GM18499 (cell line): ENCODE measurements around the gene LRRC10B.

ENCODE experiments used
- ATAC-seq: cut with Tn5 transposase; IDR thresholded peaks from one replicate; pipeline ENCODE4 v1.9.1; 2021; ENCODE audit warnings: moderate number of reproducible peaks; ENCODE audit not compliant: insufficient read depth, unreplicated experiment

The LRRC10B gene

DNA sequence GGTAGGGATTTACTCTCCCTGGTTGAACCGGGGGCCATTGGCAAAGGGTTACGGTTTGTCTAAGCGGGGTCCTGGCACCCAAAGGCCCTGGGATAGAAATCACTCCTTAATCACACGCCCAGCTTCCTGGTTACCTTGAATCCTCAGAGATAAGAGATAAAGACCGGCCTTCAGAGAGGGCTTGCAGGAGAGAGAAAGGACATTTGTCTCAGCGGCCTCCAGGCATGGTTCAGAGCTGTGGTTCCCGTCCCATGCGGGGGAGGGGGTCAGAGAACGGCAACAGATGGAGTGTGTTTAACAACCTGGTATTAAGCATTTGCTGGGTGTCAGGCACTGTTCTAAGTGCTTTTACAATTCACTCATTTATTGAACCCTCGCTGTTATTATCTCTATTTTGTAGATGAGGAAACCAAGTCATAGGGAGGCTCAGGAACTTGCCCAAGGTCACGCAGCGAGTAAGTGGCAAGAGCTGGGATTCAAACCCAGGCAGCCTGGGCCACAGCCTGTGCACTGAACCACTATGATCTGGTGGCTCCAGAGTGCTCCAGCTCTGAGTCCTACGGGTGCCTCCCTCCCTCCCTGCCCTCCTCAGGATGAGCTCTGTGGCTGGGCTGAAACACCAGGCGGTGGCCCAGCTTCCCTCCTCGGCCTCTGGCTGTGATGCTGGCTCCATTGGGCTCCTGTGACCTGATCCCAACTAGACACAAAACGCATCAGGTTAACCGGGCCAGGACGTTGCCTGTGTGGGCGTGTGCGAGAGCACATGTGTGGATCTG lies 18.6 kb downstream of the LRRC10B start:
- no peak for ATAC-seq

DNA sequence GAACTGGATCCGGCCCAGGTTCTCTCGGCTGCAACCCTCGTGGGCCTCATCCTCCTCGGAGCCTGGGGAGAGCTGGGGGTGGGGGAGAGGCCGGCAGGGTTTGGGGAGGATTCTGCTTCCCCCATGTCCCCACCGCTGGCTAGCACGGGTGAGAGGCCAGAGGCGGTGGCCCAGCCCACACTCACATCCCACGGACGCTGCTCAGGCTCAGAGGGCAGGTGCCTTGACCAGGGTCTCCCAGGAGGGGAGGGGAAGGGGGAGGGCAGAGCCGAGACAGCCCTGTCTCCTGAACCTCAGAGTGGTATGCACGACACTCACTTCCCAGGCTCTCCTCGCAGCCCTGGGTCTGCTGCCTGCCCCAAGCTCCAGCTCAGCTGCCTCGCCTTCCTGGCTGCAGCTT lies 19.6 kb downstream of the LRRC10B start:
- ATAC-seq, result no peak

DNA sequence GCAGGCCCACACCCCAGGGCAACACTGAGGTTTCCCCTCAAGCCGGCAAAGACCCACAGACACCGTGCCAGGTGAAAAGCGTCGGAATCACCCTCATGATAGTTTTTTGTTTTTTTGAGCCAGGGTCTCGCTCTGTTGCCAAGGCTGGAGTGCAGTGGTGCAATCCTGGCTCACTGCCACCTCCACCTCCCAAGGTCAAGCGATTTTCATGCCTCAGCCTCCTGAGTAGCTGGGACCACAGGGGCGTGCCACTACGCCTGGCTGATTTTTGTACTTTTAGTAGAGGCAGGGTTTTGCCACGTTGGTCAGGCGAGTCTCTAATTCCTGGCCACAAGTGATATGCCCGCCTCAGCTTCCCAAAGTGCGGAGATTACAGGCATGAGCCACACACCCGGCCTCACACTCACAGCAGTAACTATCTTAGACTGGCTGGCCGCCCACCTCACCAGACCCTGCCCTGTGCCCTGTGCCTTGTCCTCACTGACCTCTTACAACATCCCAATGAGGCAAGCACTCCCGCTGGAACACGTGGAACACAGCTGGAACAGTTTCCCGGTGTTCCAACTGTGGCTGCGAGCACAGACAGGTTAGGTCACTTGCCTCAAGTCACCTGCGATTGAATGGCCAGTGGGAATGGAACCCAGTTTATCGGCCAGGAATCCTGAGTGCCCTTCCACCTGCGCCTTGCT lies 21.1 kb downstream of the LRRC10B start:
- no peak for ATAC-seq

DNA sequence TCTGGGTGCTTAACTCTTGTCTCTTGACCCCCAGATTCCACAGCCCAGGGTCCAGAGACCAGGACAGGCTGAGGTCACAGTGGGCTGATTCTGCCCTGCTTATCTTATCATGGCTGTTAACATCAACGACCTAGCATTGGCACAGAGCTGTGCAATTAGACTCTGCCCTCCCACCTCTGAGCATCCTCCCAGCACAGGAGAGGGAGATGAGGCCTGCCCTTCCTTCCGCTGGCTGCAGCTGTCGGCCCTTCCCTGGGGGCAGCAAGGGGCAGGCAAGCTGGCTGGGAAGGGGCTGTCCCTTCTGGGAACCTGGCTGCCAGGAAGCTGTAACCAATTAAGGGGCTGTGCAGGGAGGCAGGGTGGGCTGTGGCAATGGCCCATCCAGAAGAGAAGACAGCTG lies 22.5 kb downstream of the LRRC10B start:
- no peak for ATAC-seq

DNA sequence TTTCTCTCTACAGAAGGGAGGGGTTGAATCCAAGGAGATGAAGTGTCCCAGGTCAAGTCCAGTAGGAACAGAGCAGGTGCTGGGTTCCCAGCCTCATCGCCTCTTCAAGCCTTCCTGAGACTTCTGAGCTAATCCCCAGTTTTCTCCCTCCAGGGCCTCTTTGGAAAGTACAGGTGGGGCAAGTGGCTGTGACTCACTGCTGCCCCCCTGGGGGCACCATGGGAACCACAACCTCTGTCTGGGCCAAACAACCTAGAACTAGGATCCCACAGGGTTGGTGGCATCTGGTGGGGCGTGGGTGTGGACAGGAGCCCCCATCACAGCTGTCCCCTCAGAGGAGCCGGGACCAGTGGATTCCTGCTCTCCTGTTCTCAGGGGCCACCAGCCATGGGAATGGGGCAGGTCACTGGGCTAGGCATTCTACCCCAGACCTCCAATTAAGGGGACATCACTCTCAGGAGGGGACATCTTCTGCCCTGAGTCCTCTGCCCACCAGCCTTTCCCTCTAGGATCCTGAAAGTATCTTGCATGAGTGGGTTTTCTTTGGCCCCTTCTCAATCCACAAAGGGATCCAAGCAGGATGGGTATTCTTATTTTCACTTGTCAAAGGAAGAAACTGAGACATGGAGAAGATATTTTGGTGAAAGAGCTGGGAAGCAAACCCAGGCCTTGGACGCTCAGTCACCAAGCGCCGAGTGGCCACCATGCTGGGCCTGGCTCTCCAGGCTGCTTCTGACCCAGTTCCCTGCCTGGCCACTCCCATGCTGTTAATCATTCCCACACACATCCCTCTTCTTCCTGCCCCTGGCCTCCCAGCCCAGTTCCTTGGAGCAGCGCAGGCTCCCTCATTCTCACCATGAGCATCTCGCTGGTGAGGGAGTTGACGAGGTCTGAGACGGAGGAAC lies 23.8 kb downstream of the LRRC10B start:
- ATAC-seq, result no peak

DNA sequence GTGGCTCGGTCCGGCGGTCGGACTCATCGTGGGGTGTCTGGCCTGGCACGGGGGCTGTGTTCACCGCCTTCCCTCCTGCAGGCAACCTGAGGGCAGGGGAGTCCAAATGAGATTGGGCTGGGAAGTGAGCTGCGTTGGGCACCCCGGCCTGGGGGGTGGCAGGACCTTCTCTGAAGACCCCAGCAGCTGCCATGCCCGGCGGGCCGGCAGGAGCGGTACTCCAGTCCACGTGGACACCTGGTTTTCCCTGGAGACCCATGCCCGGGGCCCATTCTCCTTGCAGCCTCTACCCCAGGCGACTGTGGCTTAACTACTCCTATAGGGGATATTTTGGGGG lies 24.5 kb downstream of the LRRC10B start:
- no peak for ATAC-seq

DNA sequence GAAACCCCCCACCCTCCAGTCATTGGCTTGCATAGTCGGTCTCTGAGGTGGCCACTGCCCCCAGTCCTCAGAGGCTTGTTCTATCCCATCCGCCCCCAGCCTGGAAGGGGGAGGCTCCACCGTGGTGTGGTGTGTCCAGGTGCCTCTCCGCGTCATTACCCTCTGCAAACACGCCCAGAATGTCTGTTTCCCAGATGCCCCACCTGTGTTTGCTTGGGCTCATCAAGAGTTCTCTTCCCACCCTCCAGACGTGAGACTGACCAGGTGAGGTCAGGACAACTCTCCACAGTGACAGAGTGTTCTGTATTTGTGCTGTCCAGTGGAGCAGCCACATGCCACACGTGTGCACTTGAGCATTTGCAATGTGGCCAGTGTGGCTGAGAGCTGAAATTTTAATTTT lies 24.9 kb downstream of the LRRC10B start:
- ATAC-seq, result no peak

DNA sequence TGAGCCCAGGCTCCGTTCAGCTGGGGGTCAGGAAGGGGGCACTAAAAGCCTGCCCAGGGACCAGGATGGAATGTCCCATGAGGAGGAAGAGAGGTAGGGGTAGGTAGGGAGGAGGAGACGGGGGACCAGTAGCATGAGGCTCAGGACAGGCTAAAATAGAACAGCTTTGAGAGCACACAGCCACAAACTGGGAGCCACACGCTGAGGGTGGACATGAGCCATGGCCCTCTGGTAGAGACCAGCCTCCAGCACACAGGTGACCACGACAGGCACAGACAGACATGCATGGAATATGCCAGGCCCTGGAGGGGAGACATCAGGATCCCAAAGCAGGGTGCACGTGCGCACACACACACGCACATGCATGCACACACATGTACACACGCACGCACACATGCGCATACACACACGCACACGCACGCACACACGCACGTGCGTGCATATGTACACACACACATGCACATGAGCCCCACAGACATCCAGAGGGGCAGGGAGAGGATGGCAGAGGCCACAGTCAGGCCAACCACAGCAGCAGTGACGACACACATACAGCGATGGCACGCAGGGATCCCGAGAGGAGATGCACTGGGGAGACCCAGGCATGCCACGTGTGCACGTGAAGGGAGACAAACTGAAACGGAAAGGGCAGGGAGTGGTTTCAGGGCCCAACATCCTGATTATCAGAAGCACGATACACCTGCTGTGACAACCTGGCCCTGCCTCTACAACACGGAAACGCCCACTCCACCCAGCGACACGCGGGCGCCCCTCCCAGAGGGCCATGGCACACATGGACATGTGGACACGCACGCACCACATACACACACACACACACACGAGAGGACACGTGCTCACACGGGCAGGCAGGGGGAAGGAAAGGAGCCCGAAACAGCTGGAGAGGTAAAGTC lies 25.7 kb downstream of the LRRC10B start:
- no peak for ATAC-seq

DNA sequence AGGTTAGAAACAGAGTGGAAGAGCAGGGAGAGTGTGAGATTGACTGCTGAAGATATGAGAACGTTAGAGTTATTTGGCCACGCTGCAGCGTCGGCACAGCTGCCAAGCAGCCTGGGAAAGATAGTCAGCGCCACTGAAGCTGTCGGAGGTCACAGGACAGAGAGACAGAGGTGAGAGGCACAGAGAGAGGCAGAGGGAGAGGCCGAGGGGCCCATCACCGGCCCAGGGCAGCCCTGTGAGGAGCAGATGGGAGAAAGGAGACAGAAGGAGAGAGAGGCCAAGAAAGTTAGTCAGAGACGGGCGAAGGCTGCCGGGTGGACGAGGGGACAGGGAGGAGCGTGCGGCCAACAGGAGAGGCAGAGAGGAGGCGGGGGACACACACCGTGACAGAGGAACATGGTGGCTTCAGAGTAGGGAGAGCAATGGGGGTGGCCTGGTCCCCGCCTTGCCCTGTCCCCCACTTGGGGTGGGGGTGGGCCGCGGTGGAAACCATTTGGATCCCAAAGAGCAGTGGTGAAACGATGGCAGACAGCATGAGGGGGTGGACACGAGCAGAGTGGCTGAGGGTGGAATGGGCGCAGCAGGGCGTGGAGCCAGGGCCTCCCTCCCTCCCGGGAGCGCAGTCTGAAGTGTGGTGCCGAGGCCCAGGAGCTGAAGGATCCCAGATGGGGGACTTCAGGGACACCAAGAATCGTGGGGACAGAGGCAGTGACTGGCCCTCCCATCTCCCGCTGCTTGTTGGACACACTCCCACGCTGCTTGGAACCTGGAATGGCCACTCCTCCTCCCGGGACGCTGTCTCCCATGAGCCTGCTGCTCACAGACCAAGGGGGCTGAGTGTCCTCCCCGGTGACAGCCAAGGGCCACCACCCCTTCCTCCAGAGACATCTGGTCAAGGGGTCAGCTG lies 26.6 kb downstream of the LRRC10B start:
- no peak for ATAC-seq

DNA sequence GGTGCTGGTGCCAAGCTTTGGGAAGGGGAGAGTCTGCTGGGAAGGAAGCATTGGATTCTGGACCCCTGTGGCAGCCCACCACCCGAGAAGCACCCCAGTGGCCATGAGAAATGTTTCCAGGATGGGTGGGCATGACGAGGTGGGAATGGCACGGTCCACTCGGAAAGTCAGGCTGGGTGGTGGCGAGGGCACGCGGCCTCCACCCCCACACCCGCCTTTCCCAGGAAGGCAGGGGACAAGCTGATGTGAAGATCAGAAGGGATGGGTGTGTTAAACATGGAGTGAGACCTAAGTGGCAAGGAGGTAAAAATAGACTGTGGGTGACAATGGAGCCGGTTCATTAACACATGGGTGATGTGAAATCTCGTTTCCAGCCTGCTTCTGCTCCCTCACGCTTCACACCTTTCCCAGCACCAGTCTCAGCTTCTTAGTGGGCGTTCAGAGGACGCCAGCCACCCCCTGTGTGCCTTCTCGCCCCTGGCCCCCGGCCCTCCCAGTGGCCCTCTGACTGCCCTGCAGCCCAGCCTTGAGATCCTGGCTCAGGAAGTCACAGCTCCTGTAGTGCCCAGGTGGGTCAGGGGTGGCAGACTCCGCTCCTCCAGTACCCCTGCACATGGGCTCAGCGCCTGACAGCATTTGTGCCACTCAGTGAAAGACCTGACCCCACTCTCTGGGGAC lies 27.6 kb downstream of the LRRC10B start:
- ATAC-seq, result no peak

DNA sequence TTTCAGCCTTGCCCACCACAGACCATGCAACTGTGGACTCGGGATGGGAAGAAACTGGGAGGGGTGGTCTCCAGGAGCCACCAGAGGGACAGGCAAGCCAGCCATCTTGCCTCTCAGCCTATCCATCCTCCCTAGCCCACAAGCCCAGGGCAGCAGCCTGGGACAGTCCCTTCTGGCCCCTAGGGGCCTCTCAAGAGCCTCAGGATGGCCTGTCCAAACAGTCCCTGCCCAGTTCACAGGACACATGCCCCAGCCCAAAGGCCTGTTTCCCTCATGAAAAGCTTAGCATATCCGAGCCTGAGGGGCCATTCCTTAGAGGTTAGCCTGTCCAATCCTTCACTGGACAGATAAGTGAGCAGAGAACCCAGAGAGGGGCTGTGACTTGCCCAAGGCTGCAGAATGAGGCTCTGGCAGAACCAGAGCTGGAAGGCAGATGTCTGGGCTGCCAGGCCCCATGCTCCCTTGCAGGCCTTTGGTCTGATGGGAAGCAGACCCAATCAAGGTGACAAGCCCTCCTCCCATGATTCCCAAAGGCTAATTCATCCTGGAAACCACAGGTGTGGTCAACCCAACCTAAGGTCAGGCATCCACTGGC lies 28.2 kb downstream of the LRRC10B start:
- no peak for ATAC-seq

DNA sequence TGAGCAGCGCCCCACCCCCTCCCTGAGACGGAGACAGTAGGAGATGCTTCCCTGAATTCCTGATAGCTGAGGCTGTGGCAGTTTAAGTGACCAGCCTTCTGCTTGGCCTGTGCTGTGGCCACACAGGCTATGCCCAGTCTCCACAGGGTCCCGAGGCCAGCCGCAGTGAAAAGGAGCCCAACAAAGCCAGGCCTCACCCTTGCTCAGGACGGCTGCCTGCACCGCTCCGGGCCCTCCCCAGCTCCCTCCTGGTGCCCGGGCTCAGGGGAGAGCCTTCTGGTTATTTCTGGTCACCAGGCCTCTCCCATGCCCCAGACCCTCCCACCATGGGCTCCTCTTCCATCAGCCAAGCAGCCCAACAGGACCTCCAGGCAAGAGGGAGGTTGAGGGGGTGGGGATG lies 28.8 kb downstream of the LRRC10B start:
- ATAC-seq, result no peak

DNA sequence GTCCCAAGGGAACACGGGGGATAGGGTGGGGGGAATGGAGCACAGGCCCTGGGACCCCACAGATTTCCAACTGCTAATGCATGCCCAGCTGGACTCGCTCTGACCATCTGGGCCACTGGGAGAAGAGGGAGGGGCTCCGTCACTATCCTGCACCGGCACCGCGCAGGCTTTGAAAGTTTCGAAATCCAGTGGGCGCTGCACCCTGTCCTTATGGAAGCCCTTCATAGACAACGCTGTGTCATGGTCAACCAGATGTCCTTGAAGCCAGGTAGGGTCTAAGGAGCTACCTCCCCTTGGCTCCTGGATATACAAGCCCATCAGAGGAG lies 30.1 kb downstream of the LRRC10B start:
- no peak for ATAC-seq

DNA sequence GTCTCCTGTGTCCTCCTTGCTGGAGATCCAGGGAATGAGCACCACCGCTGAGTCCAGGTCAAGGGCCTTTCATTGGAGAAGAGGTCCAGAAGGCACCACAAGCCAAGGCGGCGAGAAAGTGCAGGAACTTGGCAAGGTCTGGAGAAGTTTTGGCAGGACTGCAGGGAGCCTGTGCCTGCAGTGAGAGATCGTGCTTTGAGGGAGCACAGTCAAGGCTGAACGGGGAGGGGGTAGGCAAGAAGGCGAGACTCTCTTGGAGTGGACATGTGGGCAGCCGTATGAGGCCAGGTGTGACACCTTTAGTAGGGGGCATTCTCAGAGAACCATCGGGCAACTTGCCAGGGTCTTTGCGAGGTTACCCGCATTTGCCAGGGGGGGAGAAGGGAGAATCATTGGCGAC lies 30.5 kb downstream of the LRRC10B start:
- no peak for ATAC-seq

DNA sequence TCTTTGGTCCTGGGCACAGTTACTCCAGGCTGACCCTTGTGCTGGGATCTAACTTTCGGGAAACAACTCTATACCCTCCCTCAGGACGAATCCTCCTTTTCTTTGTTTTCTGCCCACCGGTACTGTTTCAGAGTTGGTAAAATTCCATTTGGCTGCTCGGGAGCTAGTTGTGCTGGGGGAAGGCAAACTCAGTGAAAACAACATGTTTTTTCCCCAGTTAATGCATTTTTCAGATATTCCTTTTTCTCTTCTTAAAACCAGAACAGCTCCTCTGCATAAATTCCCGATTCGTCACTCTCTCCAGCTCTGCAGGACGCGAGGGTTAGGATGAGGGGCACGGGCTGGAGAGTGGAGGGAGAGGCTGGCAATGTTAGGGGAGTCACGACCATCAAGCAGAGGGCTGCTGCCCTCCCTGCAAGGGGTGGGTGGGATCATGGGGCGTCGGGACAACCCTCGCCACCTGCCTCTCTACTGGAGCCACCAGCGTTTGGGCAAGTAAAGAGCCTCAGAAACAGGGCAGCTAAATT lies 31.3 kb downstream of the LRRC10B start:
- no peak for ATAC-seq

DNA sequence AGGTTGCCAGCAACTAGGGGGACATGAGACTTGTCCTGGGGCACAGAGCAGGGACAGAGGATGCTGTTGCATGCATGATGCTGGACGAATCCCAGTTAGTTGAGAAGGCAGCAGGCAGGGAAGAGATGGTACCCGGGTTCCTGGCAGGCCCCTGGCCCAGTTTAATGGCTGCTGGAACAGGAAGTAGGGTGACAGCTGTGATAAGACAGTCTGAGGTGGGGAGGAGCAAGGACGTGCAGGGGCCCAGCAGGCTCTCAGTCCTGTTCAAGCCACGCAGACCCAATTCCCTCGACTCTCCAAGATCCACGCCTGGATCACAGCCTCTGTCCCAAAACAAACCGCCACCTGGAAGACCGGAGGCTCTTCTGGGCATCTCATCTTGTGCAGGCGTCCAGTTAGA lies 32.0 kb downstream of the LRRC10B start:
- no peak for ATAC-seq

DNA sequence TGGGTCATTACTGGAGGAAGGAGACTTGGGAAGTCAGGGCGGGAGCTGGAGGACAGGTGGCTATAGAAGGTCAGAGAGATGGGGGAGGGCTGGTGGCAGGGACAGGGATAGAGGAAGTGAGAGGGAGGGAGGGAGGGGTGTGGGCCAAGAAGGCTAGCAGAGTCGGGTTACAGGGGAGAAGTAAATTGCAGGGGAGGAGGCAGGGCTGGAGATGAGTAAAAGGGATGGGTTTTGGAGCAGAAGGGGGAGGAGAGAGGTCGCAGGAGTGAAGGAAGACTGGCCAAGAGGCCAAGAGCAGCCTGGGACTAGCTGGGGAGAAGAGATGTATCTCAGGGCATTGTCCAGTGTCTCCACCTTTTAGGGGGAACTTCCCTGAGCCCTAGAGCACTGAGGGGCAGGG lies 33.0 kb downstream of the LRRC10B start:
- no peak for ATAC-seq

DNA sequence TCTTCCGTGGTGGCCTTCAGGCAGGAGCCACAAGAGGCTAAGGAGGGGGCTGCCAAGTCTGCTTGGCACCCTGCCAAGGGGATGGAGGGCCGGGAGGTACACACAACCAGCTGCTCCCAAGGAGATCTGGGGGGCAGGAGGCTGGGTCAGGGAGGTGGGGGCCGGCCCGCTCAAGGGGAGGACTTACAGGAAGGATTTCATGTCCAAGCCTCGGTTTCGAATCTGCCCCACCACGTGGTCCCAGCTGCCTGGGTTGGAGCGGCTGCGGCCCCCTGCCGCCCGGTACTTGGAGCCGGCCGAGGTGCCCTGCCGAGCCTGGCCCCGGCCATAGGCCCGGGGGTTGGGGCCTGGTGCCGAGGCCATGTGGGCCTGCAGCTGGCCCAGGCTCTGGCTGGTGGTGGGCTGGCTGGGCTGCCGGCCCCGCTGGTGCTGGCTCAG lies 33.5 kb downstream of the LRRC10B start:
- no peak for ATAC-seq
